Stimulated activated CD8-positive, alpha-beta memory T cell treated with anti-CD3 and anti-CD28 coated beads, Interleukin-15, amount 100 ng/mL, for 4 hours (primary cell): ENCODE data around the gene SMOC1.
A peak's percentile ranks its signal among the peaks of the same experiment; 100 is the strongest.

Experiments
- DNase-seq, 2 donors: peaks; one replicate each; pipeline ENCODE4 v3.0.0-alpha.2; 2020; ENCODE audit warnings: low read depth in 2 of 2

Gene SMOC1

GRCh38 chr14:70011098-70011497 is 131.9 kb downstream of the SMOC1 start:
- DNase-seq: no peak

GRCh38 chr14:70011708-70012107 is 132.5 kb downstream of the SMOC1 start:
- no peak for DNase-seq

GRCh38 chr14:70013271-70013873 is 134.2 kb downstream of the SMOC1 start:
- DNase-seq: no peak

GRCh38 chr14:70014406-70015095 is 135.3 kb downstream of the SMOC1 start:
- DNase-seq: no peak

- DNase-seq: no peak
Measured at GRCh38 chr14:70018230-70018629, 139.0 kb downstream of the SMOC1 start.

- DNase-seq: no peak
Measured at GRCh38 chr14:70018713-70019211, 139.5 kb downstream of the SMOC1 start.

GRCh38 chr14:70019695-70020094 is 140.5 kb downstream of the SMOC1 start:
- no peak for DNase-seq

GRCh38 chr14:70020352-70021170 is 141.3 kb downstream of the SMOC1 start:
- no peak for DNase-seq

GRCh38 chr14:70021548-70022220 is 142.5 kb downstream of the SMOC1 start:
- no peak for DNase-seq

GRCh38 chr14:70022771-70023445 is 143.7 kb downstream of the SMOC1 start:
- DNase-seq: no peak

- DNase-seq: no peak
Measured at GRCh38 chr14:70023871-70024270, 144.7 kb downstream of the SMOC1 start.

GRCh38 chr14:70027785-70028428 is 148.7 kb downstream of the SMOC1 start:
- peak in 1 of 2 donors; percentile 15 for DNase-seq

GRCh38 chr14:70029296-70030132 is 150.3 kb downstream of the SMOC1 start:
- DNase-seq: no peak

GRCh38 chr14:70032016-70032415 is 152.8 kb downstream of the SMOC1 start:
- no peak for DNase-seq

- DNase-seq: no peak
Measured at GRCh38 chr14:70032447-70032846, 153.2 kb downstream of the SMOC1 start.

GRCh38 chr14:70033116-70033515 is 153.9 kb downstream of the SMOC1 start:
- no peak for DNase-seq

GRCh38 chr14:70033561-70033960 is 154.3 kb downstream of the SMOC1 start:
- DNase-seq: no peak

GRCh38 chr14:70034257-70034656 is 155.0 kb downstream of the SMOC1 start:
- DNase-seq: no peak

GRCh38 chr14:70036665-70037064 is 157.4 kb downstream of the SMOC1 start:
- DNase-seq: no peak

- no peak for DNase-seq
Measured at GRCh38 chr14:70043001-70043400, 163.8 kb downstream of the SMOC1 start.
